Fibroblast of peridontal ligament (primary cell): ENCODE measurements around the gene MAN2B1.
"Not testable (repeated sequence)": the region's sequence is repeated elsewhere in the genome, so short reads cannot be mapped to it uniquely, and the experiment has no call there.

ENCODE experiments used
- DNase-seq: peaks from one replicate; pipeline ENCODE4 v3.0.0-alpha.2; 2010; ENCODE audit errors: extremely low read depth

MAN2B1 gene

DNA sequence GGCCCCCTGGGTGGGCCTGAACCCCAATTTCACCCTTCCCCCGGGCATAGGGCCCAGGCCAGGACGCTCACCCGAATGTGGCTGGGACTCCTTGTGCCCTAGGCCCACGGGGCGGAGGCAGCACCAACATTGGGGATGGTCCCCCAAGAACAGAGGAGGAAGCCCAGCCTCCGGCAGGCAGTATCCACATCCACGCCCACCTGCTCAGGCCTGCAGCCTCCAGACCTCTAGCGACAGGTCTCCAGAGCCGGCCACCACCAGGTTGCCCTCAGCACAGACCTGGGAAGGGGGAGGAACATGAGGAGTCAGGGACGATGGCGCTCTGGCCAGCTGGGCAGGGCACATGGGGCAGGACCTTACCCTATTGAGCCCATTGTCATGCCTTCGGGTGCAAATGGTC is 22.5 kb upstream of the MAN2B1 start:
- no peak for DNase-seq

DNA sequence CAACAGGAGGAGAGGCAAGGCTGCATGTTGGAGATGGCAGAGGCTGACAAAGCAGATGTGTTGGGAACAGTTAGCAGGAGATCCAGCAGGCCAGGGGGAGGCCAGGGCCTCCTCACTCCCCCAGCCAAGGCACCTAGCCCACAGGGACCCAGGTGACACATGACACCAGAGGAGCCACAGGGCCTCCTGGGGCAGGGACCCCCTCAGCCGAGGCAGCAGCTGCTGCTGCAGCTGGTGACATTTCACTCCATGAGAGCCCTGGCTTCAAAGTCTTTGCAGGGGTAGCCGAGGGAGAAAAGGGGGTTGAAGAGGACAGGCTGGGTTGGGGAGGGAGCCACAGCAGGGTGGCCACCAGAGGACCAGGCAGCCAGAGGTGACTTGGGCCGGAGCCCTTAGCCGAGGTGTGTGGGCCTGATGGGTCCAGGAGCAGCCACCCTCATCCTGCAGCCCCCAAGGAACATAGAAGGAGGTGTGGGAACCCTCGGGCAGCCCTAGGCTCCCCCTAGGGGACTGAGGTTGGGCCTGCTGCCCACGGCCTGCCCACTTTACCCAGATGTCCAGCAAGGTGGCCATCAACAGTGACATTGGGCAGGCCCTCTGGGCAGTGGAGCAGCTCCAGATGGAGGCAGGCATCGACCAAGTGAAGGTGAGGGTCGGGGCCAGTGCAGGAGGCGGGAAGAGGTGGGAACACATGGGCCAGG is 21.1 kb upstream of the MAN2B1 start, which contains the start of gene GNG14:
Gene GNG14 (plus strand): TSS at position 503 of the 701 bp plus-strand sequence. CDS start 51 bp downstream, at position 554.
- no peak for DNase-seq

DNA sequence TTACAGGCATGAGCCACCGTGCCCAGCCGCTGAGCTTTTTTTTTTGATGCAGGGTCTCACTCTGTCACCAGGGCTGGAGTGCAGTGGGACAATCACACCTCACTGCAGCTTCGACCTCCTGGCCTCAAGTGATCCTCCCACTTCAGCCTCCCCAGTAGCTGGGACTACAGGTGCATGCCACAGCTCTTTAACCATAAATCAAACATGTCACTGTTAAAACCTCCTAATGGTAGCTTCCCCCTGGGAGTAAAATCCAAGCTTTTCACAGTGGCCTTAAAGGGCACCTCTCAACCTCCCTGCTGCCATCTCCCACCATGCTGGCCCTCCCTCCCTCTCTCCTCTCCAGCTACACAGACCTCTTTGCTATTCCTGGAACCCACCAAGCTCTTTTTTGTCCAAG is 19.3 kb upstream of the MAN2B1 start:
- no peak for DNase-seq

DNA sequence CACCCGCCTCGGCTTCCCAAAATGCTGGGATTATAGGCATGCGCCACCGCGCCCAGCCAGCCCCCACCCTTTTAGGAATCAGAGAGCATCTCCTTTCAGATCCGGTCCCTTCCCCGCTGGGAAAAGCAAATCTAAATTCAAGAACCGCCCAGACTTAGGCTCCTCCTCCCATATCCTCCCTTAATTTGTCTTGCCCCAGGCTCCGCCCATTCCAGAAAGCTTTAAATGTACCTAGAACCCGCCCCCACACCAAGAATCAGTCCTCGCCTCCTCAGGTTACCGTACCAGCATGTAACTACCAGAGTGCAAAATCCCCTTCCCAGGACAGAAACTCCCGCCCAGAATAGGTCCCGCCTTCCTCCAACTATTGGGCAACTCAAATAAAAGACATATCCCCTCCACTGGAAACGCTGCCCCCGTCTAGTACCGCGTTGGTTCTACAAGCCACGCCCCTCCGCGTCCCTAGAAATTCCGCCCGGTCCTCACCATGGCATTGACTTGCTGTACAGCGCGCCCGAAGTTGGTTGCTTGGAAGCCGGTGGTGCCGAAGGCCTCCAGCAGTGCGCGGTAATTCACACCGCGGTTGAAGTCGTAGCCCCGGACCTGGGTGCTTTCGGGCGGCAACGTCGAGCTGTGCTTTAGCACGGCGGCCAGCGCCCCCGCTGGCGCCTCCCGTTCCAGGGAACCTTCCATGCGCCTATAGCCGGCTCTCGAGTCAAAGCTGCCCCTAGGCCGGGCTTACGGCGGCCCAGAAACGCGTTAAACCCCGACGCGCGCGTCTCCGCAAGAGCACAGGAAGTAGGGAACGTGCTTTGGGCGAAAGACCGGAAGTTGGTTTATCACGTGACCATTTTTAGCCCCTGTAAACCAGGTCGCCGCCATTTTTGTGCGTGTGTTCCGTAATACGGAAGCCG is 14.8 kb upstream of the MAN2B1 start, which contains the start of gene DHPS:
Gene DHPS (minus strand): TSS at position 807 of the 914 bp plus-strand sequence. CDS start 114 bp downstream, at position 693.
- peak; percentile 99 for DNase-seq

DNA sequence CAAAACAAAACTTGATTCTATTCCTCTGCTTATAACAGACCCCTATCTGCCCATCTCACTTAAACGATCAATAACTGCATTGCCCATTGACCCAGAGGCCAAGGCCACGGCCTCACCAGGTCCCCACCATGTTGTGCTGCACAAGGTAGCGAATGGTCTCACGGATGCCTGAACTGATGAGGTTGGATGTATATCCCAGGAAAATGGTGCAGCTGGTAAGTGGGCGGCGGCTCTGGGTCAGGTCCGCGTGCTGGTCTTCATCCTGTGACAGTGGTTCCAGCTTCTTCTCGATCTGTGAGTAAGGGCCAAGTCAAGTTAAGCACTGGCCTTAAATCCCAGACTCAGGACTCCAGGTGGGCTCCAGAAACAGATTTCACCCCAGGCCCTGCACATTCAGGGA is 13.5 kb upstream of the MAN2B1 start:
- DNase-seq = no peak

DNA sequence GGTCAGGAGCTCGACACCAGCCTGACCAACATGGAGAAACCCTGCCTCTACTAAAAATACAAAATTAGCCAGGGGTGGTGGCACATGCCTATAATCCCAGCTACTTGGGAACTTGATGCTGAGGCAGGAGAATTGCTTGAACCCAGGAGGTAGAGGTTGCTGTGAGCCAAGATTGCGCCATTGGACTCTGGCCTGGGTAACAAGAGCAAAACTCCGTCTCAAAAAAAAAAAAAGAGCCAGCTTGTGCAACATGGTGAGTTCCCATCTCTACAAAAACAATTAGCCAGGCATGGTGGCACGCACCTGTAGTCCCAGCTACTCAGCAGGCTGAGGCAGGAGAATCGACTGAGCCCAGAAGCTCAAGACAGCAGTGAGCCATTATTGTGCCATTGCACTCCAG is 11.5 kb upstream of the MAN2B1 start:
- not testable (repeated sequence) for DNase-seq

DNA sequence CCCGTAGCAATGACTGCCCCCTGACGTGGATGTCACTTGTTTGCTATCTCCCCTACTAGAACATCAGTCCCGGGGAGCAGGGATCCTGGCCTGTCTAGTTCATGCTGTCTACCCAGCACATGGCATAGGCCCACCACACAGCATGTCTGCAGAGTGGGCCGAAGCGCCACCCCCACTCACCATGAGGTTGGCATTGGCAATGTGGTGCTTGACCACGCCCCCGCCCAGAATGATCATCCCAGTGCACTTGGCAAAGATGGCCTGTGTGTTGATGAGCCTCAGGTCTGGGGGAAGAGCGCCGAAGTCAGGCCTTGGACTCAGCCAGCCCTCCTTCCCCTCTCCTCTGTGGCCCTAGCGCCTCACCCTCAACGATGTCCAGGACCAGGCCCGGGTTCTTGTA is 10.4 kb upstream of the MAN2B1 start:
- no peak for DNase-seq

DNA sequence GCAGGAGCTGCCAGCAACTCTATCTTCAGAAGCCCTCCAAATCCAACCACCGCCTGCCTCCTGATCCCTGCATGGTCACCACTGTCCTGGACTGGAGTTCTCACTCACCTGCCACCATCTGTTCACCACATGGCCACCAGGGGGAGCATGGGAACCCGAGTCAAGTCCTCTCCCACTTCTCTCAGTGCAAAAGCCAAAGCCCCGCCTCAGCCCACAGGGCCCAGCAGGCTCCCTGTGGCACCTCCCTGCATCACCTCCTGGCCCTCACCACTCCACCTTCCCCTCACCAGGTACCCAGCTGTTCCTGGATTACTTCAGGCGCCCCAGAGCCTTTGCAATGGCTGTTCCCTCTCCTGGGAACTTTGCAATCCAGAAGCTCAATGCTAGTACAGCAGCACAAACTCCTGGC is 9.8 kb upstream of the MAN2B1 start:
- DNase-seq = peak; percentile 69

DNA sequence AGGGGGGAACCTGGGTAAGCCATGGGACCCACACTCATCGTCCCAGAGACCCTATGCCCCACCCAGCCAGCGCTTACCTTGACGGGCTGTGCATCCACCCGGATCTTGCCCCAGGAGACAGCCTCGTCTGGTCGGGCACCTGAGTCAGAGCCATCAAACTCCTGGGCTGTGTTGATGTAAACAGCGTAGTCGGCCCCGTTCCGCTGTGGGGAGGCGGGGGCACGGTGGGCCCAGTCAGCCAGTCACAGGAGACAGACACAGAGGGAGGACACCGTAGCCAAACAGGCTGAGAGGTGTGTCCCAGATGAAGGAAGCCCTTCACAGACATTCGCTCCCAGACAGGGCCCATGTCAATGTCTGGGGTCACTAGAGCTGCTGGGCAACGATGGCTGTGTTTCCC is 9.4 kb upstream of the MAN2B1 start:
- no peak for DNase-seq

DNA sequence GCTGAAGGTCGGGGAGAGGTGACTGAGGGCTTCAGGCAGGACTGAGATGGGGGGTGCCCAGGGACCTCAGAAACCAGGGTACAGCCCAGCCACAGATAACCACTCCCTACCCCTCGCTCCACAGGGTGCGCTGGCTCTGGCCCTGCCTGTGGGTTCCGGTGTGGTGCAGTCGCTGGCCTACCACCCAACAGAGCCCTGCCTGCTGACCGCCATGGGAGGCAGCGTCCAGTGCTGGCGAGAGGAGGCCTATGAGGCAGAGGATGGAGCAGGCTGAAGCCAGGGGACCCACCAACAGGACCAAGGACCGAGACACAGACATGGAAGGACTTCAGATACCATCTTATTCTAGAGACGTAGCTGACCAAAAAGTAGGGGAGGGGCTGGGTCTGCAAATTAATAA is 8.9 kb upstream of the MAN2B1 start:
- DNase-seq = no peak

DNA sequence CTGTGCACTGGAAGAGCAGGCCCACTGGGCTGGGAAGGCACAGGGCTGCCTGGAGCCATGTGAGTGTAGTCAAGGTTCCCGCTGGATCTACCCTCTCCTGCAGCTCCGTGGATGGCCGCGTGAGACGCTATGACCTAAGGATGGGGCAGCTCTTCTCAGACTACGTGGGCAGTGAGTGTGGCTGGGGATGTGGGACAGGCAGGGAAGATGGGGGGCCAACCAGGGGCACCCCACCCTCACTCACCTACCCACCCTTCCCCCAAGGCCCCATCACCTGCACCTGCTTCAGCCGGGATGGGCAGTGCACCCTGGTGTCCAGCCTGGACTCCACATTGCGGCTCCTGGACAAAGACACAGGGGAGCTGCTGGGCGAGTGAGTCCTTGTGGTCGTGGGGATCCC is 6.2 kb upstream of the MAN2B1 start:
- no peak for DNase-seq

DNA sequence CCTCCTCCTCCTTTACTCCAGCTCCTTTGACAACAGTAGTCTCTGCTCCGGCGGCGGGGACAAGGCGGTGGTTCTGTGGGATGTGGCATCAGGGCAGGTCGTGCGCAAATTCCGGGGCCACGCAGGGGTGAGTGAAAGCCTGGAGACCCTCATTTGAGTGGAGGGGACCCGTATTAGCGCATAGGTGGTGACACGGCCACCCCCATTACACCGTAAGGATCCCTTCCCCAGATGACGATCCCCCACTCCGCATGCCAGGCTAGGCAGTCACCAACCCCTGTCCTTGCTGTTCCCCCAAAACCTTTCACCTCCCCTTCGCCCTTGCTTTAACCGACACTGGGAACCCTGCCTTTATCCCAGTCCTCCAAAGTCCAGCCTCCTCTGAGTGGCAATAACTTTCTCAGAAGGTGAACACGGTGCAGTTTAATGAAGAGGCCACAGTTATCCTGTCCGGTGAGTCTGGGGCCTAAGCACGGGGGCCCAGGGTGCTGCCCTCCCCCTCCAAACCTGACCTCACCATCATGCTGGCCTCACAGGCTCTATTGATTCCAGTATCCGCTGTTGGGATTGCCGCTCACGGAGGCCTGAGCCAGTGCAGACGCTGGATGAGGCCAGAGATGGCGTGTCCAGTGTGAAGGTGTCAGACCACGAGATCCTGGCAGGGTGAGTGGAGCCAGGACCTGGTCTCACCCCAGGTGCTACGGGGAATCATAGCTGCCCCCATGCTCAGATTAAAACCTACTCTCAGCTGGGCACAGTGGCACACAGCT is 3.8 kb upstream of the MAN2B1 start:
- no peak for DNase-seq

DNA sequence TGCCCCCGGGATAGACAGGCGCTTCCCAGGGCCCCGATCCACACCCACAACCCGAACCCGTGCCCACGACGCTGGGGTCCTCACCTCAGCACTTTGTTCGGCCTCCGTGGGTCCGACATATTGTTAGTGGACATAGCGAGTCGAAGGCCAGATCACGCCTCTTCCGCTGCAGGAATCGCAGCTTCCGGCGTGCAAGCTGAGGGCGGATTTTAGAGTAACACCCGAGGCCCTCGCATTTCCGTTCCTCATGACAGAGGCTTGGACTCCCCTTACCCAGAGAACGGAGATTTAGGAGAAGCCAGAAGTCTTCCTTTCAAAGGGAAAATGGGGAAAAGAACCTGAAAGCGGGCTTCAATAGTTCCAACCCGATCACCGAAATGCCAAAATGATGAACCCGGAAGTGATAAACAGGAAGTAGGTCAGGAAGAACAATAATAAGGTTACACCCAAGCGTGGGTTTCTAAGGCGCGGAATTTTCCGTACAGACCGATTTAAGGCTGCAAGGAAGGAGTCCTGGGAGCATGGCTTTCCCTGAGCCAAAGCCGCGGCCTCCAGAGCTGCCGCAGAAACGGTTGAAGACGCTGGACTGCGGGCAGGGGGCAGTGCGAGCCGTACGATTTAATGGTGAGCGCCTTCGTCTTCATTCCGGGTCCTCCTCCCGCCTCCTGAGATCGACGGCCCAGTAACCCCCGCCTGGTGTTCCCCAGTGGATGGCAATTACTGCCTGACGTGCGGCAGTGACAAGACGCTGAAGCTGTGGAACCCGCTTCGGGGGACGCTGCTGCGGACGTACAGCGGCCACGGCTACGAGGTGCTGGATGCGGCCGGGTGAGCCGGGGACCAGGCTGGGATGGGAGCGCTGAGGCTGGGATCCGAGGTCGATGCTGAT is 3.0 kb upstream of the MAN2B1 start:
- DNase-seq = peak; percentile 89

DNA sequence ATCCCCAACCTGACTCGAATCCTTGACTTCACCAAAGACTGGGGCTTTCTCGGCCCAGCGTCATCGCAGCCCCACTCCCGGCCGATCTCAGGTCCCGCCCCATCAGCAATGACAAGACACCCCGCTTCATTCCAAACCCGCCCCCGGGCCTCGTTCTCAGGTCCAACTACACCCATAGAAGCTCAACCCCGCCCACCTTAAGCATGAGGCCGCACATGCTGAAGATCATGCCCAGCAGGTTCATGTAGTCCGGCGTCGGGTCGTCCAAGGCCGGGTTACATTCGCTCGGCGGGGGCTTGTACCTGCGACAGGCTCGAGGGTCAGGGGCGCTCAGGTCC is 2.4 kb upstream of the MAN2B1 start:
- peak; percentile 60 for DNase-seq

DNA sequence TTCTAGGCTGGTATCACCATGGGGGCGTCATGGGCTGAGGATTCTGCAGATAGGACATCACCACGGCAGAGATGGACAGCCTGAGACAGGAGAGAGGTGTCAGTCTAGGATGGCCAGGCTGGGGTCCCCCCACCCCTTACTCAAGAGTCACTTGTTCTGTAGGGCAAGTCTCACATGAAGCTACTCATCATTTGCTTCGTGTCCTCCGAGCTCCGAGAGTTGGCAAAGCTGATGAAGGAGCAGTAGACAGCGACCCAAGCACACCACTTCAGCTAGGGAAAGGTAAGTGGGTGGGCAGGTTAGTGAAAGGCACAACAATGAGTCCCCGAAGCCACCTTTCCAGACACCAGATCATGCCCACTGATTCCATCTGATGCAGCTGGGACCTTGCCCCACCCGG is 1.8 kb upstream of the MAN2B1 start:
- no peak for DNase-seq

DNA sequence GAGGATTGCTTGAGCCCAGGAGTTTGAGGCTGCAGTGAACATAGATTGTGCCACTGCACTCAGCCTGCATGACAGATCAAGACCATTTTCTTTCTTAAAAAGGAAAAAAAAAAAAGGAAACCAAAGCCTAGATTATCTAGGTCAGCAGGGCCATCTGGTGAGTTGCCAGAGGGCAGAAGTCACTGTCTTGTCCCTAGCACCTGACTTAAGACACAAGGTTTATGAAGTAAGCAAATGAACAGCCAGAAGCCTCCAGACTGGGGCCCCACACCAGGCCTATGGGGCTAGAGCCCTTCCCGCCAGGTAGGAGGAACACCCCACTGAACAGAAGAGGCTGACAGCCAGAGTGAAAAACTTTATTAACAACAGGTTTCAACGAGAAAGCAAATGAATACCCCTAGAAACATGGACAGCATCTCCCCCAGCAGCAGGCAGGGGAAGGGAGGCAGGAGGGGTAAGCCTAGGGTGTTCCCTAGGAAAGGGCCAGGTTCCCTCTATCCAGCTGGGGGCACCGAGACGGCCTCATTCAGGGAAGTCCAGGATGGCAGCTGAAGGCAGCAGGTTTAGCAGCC is 1.3 kb upstream of the MAN2B1 start:
- DNase-seq = no peak

DNA sequence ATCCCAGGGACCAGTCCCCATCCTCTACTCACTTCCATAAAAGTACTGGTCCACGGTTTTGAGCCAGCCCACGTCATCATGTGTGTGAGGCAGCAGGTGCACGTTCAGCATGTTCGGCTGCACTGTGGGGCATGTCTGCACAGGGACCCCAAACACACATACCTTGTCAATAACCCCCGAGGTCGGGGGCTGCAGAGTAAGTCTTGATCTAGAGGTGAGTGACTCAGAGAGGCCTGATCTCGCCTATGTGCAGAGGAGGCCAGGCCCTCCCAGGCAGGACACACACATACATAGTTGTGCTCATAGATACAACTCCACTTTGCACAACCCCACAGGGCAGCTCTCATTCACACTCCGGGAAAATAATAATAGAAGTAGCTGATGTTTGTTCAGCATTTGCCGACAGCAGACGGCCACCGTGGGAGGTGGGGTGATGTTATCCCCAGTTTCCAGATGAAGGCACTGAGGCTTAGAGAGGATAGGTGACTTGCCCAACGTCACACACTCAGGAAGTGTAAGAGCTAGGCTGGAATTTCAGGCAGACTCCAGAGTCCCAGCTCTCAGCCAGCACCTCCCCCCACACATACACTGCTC is 774 bp downstream of the MAN2B1 start:
- DNase-seq = no peak

DNA sequence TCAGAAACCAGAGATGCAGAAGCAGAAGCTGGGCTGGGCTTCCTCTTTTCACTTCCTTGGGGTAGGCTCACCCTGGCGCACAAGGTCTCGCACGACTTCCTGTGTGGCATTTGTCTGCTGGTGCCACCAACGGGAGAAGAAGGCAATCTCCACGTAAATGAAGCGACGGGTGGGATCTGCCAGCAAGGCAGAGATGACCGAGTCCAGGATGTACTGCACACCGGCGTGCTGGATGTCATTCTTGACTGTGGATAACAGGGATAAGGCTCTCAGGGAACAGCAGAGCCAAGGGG is 1.3 kb downstream of the MAN2B1 start:
- no peak for DNase-seq

DNA sequence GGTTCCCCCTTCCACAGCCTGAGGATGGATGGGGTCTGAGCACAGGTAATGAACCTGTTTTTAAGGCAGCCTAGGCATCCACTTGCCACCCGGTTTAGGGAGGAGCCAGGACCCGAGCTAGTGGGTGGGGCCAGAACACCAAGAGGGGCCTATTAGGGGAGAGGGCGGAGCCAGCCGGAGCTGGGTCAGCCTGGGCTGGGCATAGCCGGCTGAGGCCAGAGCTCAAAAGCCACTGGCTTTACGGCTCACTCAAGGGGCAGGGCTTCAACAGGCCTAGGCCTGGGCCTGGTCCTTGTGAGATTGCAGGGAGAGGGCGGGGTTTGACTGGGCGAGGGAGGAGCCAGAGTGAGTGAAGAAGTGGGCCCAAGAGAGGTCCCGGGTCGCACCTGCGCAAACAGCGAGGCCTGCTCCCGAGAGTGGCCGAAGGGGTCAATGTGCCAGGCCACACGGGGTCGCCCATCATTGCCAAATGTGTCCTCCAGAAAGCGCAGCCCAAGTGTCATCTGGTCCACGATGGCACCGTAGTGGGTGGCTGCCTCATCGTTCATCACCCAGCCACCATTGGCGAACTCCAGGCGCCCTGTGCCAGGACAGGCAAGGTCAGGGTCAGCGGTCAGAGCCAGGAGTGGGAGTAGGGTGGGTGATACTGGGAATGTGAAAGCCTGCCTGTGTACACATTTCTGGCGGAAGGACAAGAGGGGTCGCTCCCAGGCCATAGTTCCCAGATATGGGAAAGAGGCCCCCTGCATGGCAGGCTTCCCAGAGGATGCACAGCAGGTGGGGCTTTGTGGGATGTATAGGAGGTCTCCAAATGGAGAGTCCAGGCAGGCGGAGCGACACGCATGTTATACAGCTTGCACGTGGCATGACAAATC is 1.9 kb downstream of the MAN2B1 start:
- DNase-seq = no peak

DNA sequence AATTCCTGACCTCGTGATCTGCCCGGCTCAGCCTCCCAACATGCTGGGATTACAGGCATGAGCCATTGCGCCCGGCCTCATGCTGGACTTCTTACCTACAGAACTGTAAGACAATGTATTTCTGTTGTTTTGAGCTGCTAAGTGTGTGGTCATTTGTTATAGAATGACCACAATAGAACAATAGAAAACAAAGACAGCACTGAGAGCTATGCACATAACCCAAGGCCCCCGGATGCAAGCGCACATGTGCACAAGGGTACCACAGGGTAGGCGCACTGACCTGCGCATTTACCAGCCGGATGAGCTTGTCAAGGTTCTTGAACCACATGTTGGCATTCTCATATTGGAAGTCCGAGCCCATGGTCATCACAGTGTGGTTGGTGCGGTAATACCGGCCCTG is 5.6 kb downstream of the MAN2B1 start:
- DNase-seq = no peak
